ENCODE measurements around the gene METTL2A.
"Not testable (repeated sequence)": the region's sequence is repeated elsewhere in the genome, so short reads cannot be mapped to it uniquely, and the experiment has no call there.

The METTL2A gene, protein sequence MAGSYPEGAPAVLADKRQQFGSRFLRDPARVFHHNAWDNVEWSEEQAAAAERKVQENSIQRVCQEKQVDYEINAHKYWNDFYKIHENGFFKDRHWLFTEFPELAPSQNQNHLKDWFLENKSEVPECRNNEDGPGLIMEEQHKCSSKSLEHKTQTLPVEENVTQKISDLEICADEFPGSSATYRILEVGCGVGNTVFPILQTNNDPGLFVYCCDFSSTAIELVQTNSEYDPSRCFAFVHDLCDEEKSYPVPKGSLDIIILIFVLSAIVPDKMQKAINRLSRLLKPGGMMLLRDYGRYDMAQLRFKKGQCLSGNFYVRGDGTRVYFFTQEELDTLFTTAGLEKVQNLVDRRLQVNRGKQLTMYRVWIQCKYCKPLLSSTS

DNA sequence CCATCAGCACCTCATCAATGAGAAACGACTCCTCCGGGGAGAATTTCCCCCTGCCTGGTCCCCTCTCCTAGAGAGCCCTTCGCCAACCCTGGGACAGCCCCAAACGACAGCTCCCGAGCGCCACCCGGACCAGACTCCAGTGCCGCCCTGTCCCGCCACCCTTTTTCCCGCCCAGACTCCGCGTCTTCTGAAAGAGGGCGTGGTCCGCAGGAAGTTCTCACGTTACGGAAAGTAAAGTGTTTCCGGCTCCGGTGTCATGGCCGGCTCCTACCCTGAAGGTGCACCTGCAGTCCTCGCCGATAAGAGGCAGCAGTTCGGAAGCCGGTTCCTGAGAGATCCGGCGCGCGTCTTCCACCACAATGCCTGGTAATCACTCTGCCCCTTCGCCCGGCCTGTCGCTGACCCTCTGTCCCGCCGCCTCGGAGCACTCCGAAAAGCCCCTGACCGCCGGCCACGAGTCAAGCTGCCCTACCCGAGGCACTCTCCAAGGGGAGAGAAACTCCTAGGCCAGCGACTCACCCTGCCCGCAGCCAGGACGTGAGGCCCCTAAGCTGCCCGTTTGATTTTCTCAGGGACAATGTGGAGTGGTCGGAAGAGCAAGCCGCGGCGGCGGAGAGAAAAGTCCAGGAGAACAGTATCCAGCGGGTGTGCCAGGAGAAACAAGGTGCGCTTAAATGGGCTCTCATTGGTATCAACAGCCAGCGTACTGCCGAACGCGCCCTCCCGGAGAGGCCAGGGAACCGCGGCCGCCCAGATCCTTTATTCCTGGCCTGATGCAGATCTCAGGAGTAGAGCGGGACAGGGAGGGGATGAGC is at the start of gene METTL2A:
Gene METTL2A (plus strand): TSS at position 251 of the 815 bp plus-strand sequence. CDS start 6 bp downstream, at position 257.
- DNase-seq (ENCODE audit: extremely low read depth in 1 of 2, low read depth in 1 of 2): peak; percentile 75 to 88

DNA sequence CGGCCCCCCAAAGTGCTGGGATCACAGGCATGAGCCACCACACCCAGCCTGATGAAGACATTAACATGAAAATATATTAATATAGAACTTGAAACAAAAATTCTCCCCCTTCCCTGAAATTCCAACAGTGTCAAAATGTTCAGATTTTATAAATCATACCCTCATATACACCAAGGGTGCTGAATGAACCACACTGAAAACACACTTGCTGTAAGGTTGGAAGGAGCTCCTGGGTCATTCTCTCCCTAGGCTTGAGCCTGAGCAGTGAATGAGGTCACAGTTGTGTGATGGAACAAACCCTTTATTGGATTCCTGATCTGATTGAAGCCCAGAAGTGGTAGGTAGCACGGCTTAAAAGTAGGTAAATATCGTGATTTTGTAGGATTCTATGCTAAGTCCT is 43.4 kb upstream of the METTL2A start, which contains the start of gene EFCAB3:
Gene EFCAB3 (plus strand): TSS at position 301 of the 400 bp plus-strand sequence. CDS start 2,427 bp downstream, outside the sequence.
- DNase-seq (ENCODE audit: extremely low read depth in 1 of 2, low read depth in 1 of 2): no peak

DNA sequence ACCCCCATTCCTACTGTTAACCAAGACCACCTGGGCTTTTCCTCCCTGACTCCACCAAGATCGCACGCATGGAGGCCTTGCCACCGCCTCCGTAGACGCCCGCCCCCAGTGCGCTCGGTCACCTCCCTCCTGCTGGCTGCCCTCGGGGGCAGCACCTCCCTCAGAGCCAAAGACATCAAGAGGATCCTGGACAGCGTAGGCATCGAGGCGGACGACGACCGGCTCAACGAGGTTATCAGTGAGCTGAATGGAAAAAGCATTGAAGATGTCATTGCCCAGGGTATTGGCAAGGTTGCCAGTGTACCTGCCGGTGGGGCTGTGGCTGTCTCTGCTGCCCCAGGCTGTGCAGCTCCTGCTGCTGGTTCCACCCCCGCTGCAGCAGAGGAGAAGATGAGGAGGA is 42.1 kb upstream of the METTL2A start:
- DNase-seq (ENCODE audit: extremely low read depth in 1 of 2, low read depth in 1 of 2): no peak

DNA sequence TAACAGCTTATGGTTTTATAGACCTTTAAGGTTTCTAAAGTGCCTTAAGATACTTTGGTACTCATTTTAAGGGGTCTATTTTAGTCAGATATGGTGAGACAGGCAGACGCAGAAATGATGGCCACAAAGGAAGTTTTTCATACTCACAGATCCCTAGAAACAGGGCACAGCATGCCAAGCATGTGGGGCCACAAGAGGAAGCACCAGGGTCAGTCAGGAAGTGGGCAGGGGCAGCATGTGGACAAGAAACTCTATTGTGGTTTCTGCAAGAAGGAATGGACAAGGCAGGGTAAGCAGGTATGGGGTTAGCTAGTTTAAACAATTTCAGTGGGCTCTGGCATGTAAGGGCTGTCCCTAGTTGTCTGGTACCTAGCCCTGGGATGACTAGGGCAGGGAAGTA is 34.8 kb upstream of the METTL2A start:
- DNase-seq (ENCODE audit: extremely low read depth in 1 of 2, low read depth in 1 of 2): no peak

DNA sequence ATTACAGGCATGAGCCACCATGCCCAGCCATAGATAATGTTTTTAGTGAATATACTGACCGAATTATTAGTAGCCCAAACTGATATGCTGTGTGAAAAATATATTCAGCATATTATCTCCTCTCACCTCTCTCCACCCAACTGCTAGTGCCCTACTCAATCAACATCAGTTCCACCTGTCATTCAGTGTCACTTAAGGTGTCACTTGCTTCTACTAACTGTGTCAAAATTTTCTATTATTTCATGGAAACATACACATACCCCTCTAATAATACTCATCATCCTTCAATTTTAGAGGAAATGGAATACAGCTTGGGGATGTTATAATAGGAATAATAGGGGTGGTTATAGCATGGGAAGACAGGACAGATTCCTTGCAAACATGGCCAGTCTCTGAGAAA is 30.8 kb upstream of the METTL2A start:
- DNase-seq (ENCODE audit: extremely low read depth in 1 of 2, low read depth in 1 of 2): no peak

DNA sequence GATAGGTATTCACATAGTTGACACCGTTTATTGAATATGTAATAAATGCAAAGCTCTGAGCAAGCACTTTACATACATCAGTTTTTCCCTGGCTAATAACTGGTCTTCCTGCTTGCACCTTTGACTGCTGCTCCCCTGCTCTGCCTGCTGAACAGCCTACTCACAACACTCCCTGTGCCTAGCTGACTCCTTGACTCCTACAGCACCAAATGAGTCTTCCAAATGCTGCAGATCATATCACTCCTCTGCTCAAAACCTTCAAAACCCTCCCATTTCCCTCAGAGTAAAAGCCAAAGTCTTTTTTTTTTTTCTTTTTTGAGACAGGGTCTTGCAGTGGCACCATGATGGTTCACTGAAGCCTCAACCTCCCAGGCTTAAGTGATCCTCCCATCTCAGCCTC is 24.8 kb upstream of the METTL2A start:
- no peak for DNase-seq (ENCODE audit: extremely low read depth in 1 of 2, low read depth in 1 of 2)

DNA sequence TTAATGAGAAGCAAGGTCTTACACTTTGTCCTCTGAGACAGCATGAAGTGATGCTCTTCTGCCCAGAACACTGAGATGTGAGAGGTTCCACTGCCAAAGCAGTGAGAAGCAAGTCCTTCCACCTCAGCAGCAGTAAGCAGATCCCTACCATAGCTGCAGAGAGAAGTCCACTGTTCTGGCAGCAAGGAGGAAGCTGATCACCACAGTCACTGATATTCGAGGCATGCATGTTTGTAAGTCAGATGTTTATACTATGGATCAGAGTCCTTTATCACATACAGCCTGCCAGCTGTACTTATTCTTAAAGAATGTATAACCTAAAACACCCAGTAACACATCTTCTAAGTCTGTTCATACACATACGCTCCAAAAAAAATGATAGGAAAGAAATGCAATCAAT is 18.2 kb upstream of the METTL2A start:
- DNase-seq (ENCODE audit: extremely low read depth in 1 of 2, low read depth in 1 of 2): no peak

DNA sequence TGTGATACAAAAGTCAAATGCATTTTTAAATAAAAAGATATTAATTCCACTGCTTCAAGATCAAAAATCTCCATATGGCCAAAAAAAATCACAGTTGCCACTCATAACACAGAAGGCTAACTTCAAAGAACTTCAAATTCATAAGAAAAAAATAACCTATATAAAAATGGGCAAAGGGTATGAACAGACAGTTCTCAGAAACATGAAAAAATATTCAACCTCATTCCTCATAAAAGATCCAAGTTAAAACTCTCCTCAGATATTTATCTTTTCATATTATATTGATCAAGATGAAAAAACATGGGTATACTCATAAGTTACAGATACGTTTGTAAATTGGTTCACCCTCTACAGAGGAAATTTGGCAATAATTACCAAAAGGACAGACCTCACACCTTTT is 10.6 kb upstream of the METTL2A start:
- not testable (repeated sequence) for DNase-seq (ENCODE audit: extremely low read depth in 1 of 2, low read depth in 1 of 2)

DNA sequence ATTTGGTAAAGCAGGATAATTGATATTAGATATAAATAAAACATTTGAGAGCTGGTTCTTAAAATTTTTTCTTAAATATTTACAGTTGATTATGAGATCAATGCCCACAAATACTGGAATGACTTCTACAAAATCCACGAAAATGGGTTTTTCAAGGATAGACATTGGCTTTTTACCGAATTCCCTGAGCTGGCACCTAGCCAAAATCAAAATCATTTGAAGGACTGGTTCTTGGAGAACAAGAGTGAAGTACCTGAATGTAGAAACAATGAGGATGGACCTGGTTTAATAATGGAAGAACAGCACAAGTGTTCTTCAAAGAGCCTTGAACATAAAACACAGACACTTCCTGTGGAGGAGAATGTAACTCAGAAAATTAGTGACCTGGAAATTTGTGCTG is 2.5 kb downstream of the METTL2A start:
- DNase-seq (ENCODE audit: extremely low read depth in 1 of 2, low read depth in 1 of 2): not testable (repeated sequence)

DNA sequence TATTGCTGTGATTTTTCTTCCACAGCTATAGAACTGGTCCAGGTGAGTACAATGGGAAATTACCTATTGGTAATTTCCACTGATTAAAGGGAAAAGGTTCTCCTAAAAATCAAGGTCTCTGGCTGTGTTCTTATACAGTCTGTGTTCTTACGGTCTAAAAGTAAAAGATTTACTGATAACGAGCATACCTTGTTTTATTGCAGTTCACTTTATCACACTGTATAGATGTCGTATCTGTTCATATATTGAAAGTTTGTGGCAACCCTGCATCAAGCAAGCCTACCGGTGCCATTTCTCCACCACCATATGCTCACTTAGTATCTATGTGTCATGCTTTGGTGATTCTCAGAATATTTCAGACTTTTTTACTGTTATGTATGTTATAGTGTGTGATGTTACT is 11.6 kb downstream of the METTL2A start:
- not testable (repeated sequence) for DNase-seq (ENCODE audit: extremely low read depth in 1 of 2, low read depth in 1 of 2)

DNA sequence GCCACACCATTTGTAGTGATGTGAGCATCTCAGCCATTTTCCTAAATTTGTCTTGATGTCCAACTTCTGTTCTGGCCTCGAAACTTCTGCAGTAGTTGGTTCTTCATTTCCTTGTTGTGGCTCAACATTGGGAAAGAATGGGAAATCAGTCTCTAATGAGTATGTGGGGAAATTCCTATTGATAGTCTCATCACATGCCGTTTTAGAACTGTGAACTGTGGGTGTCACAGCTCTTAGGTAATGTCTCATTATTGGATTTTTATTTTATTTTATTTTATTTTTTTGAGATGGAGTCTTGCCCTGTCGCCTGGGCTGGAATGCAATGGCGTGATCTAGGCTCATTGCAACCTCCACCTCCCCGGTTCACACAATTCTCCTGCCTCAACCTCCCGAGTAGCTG is 17.5 kb downstream of the METTL2A start:
- not testable (repeated sequence) for DNase-seq (ENCODE audit: extremely low read depth in 1 of 2, low read depth in 1 of 2)

DNA sequence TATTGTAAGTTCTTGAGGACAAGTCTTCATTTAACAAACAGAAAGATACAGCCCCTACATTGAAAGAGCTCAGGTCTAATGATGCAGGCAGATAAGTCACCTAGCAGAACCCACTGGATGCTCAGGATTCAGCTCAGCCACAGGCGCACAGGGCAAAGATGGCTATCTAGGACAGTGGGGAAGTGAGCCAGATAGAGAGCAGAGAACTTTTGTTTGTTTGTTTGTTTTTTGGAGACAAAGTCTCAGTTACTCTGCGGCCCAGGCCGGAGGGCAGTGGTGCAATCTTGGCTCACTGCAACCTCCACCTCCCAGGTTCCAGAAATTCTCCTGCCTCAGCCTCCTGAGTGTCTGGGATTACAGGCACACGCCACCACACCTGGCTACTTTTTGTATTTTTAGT is 20.4 kb downstream of the METTL2A start:
- DNase-seq (ENCODE audit: extremely low read depth in 1 of 2, low read depth in 1 of 2): no peak

DNA sequence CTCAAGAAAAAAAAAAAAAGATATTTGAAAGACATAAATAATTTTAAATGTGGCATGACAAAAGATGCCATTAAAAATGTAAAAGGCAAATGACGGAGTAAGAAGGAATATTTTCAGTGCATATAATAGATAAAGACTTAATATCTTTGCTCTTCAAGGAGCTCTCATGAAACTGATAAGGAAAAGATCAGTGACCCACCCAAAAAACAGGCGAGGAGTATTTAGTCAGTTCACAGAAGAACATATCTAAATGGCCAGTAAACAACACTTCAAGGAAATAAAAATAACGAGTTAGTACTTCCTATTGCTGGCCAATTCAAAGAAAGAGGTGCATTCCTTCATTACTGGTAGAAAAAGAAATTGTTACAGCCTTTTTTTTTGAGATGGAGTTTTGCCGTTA is 22.1 kb downstream of the METTL2A start:
- not testable (repeated sequence) for DNase-seq (ENCODE audit: extremely low read depth in 1 of 2, low read depth in 1 of 2)

DNA sequence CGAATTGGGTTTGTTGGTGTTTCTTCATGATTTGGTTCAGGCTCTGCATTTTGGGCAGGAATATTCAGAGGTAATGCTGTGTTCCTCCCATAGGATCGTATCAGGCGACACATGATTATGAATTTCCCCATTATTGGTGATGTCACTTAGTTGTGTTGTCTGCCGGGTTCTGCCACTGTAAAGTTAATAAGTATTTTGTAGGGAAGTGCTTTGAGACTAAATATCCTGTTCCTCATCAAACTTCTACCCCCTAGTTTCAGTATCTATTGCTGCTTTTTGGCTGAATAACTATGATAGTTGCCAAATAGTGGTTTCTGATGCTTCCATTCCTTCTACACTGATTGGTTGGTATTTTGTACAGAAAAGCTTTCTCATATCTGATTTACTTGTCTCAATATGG is 28.5 kb downstream of the METTL2A start:
- DNase-seq (ENCODE audit: extremely low read depth in 1 of 2, low read depth in 1 of 2): not testable (repeated sequence)

DNA sequence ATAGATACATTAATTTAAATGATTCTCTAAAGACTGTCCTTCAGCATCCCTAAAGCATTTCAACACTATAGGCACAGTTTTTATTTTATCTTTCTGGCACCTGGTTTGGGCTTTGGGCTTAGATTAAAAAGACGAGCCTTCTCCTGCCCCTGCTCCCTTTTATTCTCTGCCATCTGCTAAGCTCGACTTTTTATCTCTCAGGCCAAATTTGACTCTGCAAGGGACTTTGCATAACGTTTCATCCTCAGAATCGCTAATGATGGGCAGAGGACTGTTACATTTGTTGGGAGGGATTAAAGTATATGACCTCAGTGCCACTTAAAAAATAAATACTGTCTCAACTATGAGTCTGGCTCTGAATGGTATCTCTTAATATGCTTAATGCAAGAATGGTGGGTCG is 29.3 kb downstream of the METTL2A start:
- DNase-seq (ENCODE audit: extremely low read depth in 1 of 2, low read depth in 1 of 2): not testable (repeated sequence)

DNA sequence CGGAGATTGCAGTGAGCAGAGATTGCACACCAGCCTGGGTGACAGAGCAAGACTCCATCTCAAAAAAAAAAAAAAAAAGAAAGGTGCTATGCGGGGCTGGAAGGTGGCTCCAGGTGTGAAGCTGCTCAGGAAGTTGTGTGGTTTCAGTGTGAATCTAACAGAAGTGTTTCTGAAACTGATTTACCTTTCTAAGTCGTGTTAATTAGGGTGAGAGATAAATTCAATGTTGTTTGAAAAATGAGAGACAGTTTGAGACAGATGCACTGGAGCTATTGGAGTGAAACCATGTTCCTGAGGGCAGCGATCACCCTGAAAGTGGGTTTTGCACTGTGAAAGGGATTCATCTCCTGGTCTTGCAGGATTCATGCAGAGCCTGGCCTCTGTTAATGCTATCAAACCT is 30.0 kb downstream of the METTL2A start:
- not testable (repeated sequence) for DNase-seq (ENCODE audit: extremely low read depth in 1 of 2, low read depth in 1 of 2)

DNA sequence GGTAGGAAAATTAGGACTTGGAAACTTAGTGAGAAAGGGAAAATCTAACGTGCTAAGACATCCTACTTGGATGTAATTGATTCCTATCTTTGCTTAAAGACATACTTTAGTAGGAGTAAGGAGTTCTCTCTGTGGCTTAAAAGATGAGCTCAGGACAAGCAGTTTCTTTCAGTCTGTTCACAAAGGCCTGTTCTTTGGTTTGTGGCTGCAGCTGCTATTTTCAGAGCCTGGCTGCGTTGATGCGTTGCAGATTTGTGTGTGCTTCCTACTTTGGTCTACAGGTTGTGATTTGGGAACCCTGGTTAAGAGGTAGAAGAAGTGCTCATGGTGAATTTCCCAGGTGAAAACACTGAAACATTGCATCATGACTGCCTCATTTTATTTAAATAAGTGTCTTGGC is 30.4 kb downstream of the METTL2A start:
- not testable (repeated sequence) for DNase-seq (ENCODE audit: extremely low read depth in 1 of 2, low read depth in 1 of 2)

DNA sequence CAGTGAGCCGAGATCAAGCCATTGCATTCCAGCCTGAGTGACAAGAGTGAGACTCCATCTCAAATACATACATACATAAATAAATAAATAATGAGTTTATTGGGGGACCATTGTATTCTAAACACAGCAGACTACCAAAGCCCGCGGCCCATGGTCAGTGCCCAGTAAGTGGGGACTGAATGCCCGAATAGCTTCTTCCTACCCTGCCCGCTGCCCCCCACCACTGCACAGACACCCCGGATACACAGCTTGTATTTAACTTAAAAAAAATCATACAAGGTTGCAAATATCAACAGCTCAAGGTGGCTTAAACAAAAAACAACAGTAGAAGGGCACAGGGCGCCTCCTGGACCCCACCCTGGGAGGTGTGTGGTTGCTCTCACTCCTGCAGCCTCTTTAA is 32.3 kb downstream of the METTL2A start:
- DNase-seq (ENCODE audit: extremely low read depth in 1 of 2, low read depth in 1 of 2): no peak

DNA sequence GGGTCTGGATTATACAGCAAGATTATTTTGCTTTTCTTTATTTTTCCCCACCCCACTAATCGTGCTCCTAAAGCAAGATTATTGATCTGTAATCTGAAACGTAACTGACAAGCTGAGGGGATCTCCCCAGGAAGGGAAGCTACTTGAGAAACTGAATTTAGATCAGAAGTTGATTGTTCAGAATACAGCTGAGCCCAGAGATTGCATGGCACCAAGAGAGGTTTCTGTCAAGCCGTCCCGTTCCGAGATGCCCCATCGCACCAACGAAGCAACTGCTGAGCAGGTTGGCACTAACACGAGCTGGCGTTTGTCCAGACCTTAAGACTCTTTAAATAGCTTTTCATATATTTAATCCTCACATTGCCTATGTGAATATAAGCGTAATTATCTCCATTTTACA is 34.8 kb downstream of the METTL2A start:
- not testable (repeated sequence) for DNase-seq (ENCODE audit: extremely low read depth in 1 of 2, low read depth in 1 of 2)

DNA sequence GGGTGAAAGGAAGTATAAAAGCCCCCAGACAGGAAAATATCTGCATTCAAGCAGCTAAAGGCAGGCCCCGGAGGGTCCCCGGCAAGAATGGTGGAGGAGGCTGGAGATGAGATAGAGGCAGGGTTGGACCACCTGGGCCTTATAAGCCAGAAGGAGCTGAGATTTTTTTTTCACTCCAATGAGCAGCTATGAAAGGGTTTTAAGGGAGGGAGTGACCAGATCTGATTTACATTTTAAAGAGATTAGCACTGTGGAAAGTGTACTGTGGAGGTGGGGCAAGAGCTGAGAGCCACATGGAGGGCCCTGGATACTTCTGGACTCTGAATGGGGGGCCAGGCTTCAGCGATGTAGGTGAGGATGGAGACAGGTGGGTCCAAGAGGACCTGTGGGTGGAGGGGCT is 40.7 kb downstream of the METTL2A start:
- not testable (repeated sequence) for DNase-seq (ENCODE audit: extremely low read depth in 1 of 2, low read depth in 1 of 2)

DNA sequence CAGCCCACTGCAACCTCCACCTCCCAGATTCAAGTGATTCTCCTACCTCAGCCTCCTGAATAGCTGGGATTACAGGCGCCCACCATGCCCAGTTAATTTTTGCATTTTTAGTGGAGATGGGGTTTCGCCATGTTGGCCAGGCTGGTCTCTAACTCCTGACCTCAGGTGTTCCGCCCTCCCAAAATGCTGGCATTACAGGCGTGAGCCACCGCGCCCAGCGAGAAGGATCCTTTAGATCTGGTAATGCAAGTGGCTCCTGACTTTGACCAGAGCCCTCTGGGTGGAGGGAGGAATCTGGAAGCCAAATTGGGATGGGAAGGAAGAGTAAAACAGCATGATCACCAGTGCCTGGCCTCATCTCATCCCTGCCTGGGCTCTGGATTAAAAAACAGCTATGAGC is 41.6 kb downstream of the METTL2A start:
- DNase-seq (ENCODE audit: extremely low read depth in 1 of 2, low read depth in 1 of 2): not testable (repeated sequence)

Data from stimulated activated CD8-positive, alpha-beta memory T cell treated with anti-CD3 and anti-CD28 coated beads, Interleukin-7, amount 100 ng/mL, for 48 hours (primary cell).